Activated CD8-positive, alpha-beta T cell treated with anti-CD3 and anti-CD28 coated beads for 36 hours (primary cell): ENCODE data around the gene FBN2. TPM values are rescaled to one million over a fixed set of nuclear protein-coding genes. Genes with fewer than 3 reads are reported as not detected.

Experiments
- ATAC-seq: fragments of 200-7000 bp; cut with Tn5 transposase; one replicate; pipeline ENCODE4 v1.10.0; 2021; ENCODE audit warnings: mild to moderate bottlenecking, moderate library complexity
- CTCF ChIA-PET: fragments of 350-600 bp; sonication (Branson Sonifier 250); formaldehyde crosslinking; loops from one replicate; lab custom pipeline; 2021; ENCODE audit warnings: antibody characterized with exemption; lab: Charles Lee
- POLR2A ChIA-PET: fragments of 350-600 bp; sonication (Branson Sonifier 250); formaldehyde crosslinking; loops from one replicate; lab custom pipeline; 2021; ENCODE audit warnings: antibody characterized with exemption; lab: Charles Lee
- DNase-seq: peaks from one replicate; pipeline ENCODE4 v3.0.0-alpha.2; 2020
- H3K27ac Mint-ChIP-seq: one replicate; pipeline ENCODE4 v1.8.0; 2021; ENCODE audit warnings: mild to moderate bottlenecking, mixed read lengths
- H3K27me3 Mint-ChIP-seq: one replicate; pipeline ENCODE4 v1.8.0; 2021; ENCODE audit warnings: mixed read lengths
- H3K36me3 Mint-ChIP-seq: one replicate; pipeline ENCODE4 v1.8.0; 2021; ENCODE audit warnings: low read depth, mixed read lengths
- H3K4me1 Mint-ChIP-seq: one replicate; pipeline ENCODE4 v1.8.0; 2021; ENCODE audit warnings: low read depth, mixed read lengths
- H3K4me3 Mint-ChIP-seq: one replicate; pipeline ENCODE4 v1.8.0; 2021; ENCODE audit warnings: mild to moderate bottlenecking, moderate library complexity, mixed read lengths
- H3K9me3 Mint-ChIP-seq: one replicate; pipeline ENCODE4 v1.8.0; 2021; ENCODE audit warnings: mixed read lengths
- intact Hi-C: fragments of 100-400 bp; cut with micrococcal nuclease; formaldehyde crosslinking; loops from one replicate; pipeline ENCODE4 v1.10.0; 2022
- total RNA-seq, 2 experiments: library from RNA; stranded (reverse); gene quantifications; one replicate each; pipeline ENCODE4 v1.2.3, GENCODE V29; 2021
- TF ChIP-seq, protein P1 (sequence below): fragments of 200-600 bp; IDR thresholded peaks from one replicate; pipeline ENCODE4 v1.8.0; 2022; ENCODE audit warnings: antibody characterized with exemption, mild to moderate bottlenecking

FBN2 gene
- total RNA-seq, 2 experiments from 2014 or later: not detected

DNA sequence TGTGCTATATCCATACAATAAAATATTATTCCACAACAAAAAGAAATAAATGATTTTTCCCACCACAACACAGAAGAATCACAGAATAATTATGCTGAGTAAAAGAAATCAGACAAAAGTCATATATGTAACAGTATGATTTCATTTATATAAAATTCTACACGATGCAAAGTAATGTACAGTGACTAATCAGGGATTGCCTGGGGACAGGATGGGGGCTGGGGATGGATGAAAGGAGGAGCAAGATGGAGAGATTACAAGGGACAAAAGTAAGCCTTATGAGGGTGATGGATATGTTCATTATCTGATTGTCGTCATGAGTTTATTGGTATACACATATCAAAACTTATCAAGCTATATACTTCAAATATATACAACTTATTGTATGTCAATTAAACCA is 154.0 kb downstream of the FBN2 start:
- H3K36me3 Mint-ChIP-seq: no peaks in the 10 kb centered on the region
- no peaks in the 10 kb centered on the region for H3K4me1 Mint-ChIP-seq
- intact Hi-C loops: no loop called here
- ATAC-seq: no peak
- no peaks in the 10 kb centered on the region for H3K27me3 Mint-ChIP-seq
- TF ChIP-seq, protein P1, sequence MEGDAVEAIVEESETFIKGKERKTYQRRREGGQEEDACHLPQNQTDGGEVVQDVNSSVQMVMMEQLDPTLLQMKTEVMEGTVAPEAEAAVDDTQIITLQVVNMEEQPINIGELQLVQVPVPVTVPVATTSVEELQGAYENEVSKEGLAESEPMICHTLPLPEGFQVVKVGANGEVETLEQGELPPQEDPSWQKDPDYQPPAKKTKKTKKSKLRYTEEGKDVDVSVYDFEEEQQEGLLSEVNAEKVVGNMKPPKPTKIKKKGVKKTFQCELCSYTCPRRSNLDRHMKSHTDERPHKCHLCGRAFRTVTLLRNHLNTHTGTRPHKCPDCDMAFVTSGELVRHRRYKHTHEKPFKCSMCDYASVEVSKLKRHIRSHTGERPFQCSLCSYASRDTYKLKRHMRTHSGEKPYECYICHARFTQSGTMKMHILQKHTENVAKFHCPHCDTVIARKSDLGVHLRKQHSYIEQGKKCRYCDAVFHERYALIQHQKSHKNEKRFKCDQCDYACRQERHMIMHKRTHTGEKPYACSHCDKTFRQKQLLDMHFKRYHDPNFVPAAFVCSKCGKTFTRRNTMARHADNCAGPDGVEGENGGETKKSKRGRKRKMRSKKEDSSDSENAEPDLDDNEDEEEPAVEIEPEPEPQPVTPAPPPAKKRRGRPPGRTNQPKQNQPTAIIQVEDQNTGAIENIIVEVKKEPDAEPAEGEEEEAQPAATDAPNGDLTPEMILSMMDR: no peak
- ChIA-PET CTCF (no interaction called here), POLR2A (no interaction called here)
- H3K27ac Mint-ChIP-seq: no peak overlapping the region
- H3K9me3 Mint-ChIP-seq: no peaks in the 10 kb centered on the region
- no peak overlapping the region for H3K4me3 Mint-ChIP-seq
- no peak for DNase-seq

DNA sequence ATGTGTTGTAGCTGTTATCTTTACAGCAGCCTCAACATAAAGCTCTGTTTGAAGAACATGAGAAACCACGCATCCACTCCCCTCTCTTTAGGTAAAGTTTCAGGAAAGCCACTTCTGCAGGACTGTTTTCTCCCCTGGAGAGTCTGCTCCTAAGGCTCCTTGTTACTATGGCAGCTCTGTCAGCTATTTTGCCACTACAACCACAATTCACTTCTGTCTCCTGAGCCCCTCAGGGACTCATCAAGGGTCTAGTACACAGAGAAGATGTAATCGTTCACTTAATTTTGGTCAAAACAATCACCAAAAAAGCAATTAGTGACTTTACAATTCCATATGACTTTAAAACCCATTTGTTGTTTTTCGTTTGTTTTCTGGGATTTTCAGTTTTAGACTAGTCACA is 157.7 kb downstream of the FBN2 start:
- TF ChIP-seq, protein P1: no peak
- Mint-ChIP-seq H3K4me1 (no peaks in the 10 kb centered on the region), H3K36me3 (no peaks in the 10 kb centered on the region), H3K27ac (no peak overlapping the region), H3K4me3 (no peak overlapping the region), H3K9me3 (no peaks in the 10 kb centered on the region), H3K27me3 (no peaks in the 10 kb centered on the region)
- ChIA-PET CTCF (no interaction called here), POLR2A (no interaction called here)
- no peak for ATAC-seq
- intact Hi-C loops: no loop called here
- DNase-seq: no peak

DNA sequence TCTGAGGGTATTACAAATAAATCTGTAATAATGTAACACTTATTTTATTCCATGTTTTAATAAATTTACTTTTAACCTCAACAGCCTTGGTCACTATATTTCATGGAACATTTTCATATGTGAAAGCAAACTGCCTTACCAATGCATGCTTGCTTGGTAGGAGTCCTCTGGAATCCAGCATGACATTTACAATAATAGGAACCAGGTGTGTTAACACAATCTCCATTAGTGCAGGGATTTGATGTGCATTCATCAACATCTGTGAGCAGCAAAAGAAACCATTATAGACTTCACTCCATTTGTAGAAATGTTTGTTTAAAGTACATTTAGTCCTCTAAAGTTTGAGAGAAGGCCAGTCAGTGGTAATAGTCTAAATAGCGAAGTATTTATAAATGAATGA is 159.4 kb downstream of the FBN2 start:
- ATAC-seq: no peak
- Mint-ChIP-seq H3K4me1 (no peaks in the 10 kb centered on the region), H3K27ac (no peak overlapping the region)

DNA sequence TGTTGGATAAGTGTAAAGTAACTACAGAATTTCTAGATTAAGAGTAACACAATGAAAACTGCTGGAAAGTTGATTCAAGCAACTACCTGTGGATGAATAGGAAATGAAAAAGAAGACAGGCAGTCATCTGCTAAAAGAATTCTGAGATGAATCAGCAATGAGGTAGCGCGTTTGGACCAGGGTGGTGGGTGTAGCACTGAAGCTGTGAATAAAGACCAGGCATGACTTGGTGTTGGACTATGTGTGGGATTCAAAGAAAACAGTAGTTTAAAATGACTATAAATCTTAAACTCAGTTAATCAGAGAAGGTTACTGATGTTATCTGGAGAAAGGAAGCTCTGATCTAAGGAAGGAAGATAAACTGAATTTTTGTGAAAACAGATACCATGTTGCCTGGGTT is 159.8 kb downstream of the FBN2 start:
- ChIA-PET CTCF (no interaction called here), POLR2A (no interaction called here)
- H3K4me3 Mint-ChIP-seq: no peak overlapping the region
- H3K36me3 Mint-ChIP-seq: no peaks in the 10 kb centered on the region
- no peaks in the 10 kb centered on the region for H3K27me3 Mint-ChIP-seq
- no peaks in the 10 kb centered on the region for H3K9me3 Mint-ChIP-seq
- H3K4me1 Mint-ChIP-seq: no peaks in the 10 kb centered on the region
- ATAC-seq (no peak), DNase-seq (no peak)
- TF ChIP-seq, protein P1: no peak
- H3K27ac Mint-ChIP-seq: no peak overlapping the region
- intact Hi-C loops: no loop called here

More for the DNA sequence above, 159.4 kb downstream of the FBN2 start:
- H3K4me3 Mint-ChIP-seq: no peak overlapping the region
- intact Hi-C loops: no loop called here
- no peak for DNase-seq
- TF ChIP-seq, protein P1: no peak
- H3K27me3 Mint-ChIP-seq: no peaks in the 10 kb centered on the region
- CTCF ChIA-PET: no interaction called here
- no peaks in the 10 kb centered on the region for H3K36me3 Mint-ChIP-seq
- POLR2A ChIA-PET: no interaction called here
- no peaks in the 10 kb centered on the region for H3K9me3 Mint-ChIP-seq

- CTCF ChIA-PET: no interaction called here
- Mint-ChIP-seq H3K36me3 (no peaks in the 10 kb centered on the region), H3K9me3 (no peaks in the 10 kb centered on the region), H3K27me3 (no peaks in the 10 kb centered on the region), H3K4me3 (no peak overlapping the region), H3K4me1 (no peaks in the 10 kb centered on the region), H3K27ac (no peak overlapping the region)
- TF ChIP-seq, protein P1: no peak
- ATAC-seq (no peak), DNase-seq (no peak)
- POLR2A ChIA-PET: no interaction called here
- intact Hi-C loops: no loop called here
Measured at GRCh38 chr5:128376577-128376976, 161.5 kb downstream of the FBN2 start.
